GM04504 (cell line): ENCODE measurements around the gene PLEKHM2.
"Not testable (repeated sequence)": the region's sequence is repeated elsewhere in the genome, so short reads cannot be mapped to it uniquely, and the experiment has no call there.

ENCODE experiments used
- DNase-seq: peaks from one replicate; pipeline ENCODE4 v3.0.0-alpha.2; 2012; ENCODE audit warnings: low read depth

The PLEKHM2 gene

DNA sequence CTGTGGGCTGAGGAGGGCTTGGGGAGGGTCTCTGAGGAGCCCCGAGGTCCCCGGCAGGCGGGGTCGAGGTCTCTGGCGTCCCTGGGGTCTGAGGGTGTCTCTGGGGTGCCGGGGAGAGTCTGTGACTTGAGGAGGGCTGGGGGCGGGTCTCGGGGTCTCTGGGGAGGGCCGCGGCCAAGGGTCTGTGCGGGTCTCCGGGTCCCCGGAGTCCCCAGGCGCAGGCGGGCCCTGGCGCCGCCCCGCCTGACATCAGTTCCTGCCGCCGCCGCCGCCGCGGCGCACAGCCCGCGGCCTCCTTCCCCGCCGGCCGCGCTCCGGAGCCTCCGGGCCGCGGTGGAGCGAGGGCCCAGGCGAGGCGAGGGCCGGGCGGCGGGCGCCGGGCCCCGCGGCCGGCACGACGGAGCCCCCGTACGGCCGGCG lies at the start of gene PLEKHM2:
PLEKHM2 (plus strand) TSS at position 279 of the 420 bp plus-strand sequence. CDS start 239 bp downstream, outside the sequence.
- DNase-seq = no peak

DNA sequence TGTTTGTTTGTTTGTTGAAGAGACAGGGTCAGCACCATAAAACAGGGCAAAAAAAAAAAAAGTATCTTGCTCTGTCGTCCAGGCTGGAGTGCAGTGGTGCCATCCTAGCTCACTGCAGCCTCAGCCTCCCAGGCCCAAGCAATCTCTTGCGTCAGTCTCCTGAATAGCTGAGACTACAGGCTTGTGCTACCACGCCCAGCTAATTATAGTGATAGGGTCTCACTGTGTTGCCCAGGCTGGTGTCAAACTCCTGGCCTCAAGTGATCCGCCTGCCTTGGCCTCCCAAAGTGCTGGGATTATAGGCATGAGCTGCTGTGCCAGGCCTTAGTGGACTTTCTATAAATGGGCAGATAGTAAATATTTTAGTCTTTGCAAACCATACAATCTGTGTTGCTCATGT lies 47.7 kb upstream of the PLEKHM2 start:
- DNase-seq = no peak

DNA sequence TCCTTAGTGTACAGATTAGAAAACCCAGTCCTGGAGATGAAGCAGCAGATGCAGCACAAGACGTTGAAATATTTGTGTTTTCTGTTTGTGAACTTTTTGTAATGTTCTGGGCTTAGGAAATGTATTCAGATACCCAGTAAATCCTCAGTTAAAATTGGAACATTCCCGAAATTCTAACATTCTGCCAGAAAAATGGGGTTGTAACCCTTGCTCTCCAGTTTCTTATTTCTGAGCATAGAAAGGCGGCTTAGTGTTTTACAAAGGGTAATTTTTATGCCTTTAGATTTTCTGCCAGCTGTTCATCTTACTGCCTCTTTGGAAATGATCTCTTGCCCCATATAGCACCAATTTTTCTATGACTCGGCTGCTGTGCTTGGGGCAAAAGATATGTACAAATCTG lies 46.3 kb upstream of the PLEKHM2 start:
- no peak for DNase-seq

DNA sequence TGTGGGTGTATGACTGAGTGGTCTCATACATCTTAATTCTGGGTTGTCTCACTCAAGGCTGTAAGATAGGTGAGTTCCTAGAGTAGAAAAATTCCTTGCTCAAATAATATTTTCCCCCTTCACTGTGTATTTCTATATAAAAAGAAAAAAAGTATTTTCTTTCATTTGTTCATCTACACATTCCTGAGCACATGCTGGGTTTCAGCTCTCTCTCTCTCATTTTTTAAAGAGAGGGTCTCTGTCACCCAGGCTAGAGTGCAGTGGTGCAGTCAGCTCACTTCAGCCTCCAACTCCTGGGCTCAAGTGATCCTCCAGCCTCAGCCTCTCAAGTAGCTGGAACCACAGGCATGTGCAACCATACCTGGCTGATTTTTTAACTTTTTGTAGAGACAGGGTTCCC lies 44.9 kb upstream of the PLEKHM2 start:
- no peak for DNase-seq

DNA sequence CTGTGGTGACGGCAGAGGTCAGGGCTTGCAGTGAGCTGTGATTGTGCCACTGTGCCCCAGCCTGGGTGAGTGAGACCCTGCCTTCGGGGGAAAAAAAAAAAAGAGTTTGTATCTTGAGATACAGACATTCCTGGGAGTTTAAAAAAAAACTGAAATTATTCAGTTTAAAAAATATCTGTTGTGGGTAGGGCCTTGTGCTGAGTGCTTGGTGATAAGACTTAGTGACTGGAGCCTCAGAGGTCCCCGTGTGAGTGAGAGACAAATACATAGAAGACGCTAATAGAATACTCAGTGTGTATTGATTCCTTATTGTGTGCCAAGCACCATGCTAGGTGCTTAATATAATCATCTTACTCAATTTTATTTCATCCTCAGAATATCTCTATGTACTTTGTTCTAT lies 44.2 kb upstream of the PLEKHM2 start:
- no peak for DNase-seq

- DNase-seq = no peak
Observed at GRCh38 chr1:15640667-15641066, 43.5 kb upstream of the PLEKHM2 start.

- no peak for DNase-seq
Observed at GRCh38 chr1:15649937-15650336, 34.2 kb upstream of the PLEKHM2 start.

DNA sequence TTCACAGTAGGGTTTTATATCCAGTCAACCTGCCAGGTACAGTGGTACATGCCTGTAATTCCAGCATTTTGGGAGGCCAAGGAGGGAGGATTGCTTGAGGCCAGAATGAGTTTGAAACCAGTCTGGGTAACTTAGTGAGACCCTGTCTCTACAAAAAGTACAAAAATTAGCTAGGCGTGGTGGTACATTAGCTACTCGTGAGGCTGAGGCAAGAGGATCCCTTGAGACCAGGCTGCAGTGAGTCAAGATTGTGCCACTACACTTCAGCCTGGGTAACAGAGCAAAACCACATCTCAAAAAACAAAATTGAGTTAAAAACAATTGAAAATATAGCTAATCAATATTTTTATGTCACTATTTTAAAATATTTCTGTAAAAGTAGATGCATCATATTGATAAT lies 33.7 kb upstream of the PLEKHM2 start:
- no peak for DNase-seq

GRCh38 chr1:15652130-15652529 lies 32.0 kb upstream of the PLEKHM2 start:
- DNase-seq = not testable (repeated sequence)

GRCh38 chr1:15654091-15654690 lies 29.9 kb upstream of the PLEKHM2 start:
- no peak for DNase-seq

DNA sequence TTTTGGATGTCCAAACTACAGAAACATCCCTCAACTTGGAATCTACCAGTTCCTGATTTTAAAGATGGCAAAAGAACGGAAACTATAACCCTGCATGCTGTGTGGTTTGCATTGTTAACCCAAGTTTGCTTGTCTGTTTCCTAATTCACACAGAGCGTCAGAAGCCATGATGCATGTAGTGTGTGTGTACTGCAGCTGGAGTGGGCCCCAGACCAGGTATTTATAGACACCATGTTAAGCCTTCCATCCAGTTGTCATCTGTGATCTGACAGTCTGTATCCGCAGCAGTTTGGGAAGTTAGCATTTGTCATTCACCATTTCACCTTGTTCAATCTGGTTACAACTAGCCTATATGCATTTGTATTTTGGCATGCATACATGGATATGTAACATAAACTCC lies 27.7 kb upstream of the PLEKHM2 start:
- DNase-seq = no peak

GRCh38 chr1:15657021-15657420 lies 27.1 kb upstream of the PLEKHM2 start:
- no peak for DNase-seq

GRCh38 chr1:15660151-15660550 lies 24.0 kb upstream of the PLEKHM2 start:
- no peak for DNase-seq

DNA sequence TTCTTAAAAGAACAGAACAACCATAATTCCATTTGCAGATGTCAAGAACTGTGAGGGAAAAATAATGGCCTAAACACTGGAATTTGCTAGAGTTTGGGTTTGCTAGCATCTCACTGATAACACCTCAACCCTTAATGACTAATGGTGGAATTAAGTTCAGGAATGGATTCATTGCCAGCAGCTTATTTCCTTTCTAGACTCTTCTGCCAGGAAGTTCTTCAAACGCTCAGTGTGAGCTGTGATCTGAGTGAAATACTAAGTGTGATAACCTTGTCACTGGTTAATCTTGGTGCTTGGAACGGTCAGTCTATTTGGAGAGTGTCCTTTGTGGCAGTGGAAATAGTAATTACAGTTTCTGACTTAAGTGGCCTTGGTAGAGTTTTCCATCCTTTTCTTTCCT lies 21.6 kb upstream of the PLEKHM2 start:
- no peak for DNase-seq

GRCh38 chr1:15663925-15664324 lies 20.2 kb upstream of the PLEKHM2 start:
- DNase-seq = no peak

GRCh38 chr1:15667362-15667761 lies 16.8 kb upstream of the PLEKHM2 start:
- no peak for DNase-seq

DNA sequence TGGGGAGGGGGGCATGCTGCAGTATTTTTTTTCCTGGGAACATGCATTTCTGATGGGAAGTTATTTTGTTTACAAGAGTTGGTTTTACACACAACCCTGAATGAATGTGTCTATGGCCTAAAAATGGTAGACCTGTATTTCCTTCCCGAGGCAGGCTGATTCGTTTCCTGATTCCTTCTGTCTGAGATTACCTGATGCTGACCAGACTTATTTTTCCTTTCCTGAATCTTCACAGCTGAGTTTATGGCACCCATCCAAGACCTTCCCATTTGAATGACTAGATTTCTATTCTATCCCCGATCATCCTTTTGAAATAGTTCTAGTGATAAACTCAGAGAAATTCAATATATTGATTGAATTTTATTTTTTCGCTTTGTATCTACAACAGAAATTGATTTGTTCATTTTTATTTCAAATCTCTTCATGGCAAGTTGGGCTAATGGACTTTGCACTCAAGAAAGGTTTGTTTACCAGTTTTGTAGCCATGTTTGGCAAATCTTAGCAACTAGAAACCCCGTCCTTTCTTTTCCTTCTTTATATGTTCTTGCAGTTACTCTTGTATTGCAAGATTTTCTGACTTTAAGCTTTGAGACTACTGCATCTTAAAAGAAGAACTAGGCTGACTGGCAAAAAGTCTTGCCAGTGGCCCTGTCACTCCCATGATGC lies 15.9 kb upstream of the PLEKHM2 start:
- no peak for DNase-seq

DNA sequence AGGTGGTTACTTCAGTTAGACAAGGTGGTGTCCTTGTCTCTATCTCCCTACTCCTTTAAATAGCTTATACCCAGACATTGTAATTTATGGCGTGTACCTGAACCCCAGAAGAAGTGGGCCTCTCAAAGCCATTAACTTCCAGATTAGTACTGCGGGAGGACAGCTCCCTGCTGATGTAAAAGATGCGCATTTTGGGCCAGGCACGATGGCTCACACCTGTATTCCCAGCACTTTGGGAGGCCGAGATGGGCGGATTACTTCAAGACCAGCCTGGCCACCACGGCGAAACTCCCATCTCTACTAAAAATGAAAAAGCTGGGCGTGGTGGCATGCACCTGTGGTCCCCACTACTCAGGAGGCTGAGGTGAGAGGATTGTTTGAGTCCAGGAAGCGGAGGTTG lies 15.0 kb upstream of the PLEKHM2 start:
- DNase-seq = no peak

DNA sequence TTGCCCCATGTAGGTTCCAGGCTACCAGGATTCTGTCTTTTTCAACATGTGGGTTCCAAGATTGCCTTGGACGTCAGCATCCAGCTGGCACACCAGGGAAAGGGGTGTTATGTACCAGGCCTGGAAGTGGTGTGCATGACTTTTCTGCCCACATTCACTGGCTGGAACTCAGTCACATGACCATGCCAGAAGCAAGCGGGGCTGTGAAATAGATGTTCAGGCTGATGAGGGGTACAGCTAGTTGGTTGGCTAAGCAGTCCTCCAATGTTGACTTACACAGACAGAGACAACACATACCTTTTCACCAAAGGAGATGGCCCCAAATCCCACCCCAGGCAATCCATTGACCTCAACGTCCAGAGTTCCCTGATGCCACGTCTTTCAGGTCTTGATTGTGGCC lies 14.3 kb upstream of the PLEKHM2 start:
- no peak for DNase-seq

GRCh38 chr1:15671430-15671829 lies 12.7 kb upstream of the PLEKHM2 start:
- DNase-seq = no peak

DNA sequence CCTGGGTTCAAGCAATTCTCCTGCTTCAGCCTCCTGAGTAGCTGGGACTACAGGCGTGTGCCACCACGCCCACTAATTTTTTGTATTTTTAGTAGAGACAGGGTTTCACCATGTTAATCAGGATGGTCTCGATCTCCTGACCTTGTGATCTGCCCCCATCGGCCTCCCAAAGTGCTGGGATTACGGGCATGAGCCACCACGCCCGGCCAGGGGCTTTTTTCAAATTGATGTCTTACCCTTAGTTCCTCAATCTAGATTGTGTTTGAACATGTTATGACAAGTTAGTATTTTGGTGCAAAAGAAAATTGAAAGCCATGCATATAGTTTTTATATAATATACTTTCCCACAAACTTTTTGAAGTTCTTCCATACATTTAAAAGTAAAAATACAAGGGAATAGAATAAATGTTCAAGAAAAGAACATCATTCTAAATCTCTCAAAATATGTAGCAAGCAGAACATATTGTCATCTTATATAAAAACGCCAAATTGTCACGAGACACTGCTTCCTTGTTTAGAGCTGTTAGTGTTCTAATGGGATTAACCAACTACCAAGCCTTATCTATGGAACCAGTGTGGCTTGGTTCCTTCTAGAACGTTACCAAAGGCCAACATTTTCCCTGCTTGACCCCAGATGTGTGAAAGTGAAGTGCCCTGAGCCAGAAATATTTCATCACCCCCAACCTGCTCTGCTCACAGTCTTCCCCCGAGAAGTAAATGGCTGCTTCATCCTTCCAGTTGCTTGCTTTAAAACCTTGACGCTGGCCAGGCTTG lies 9.5 kb upstream of the PLEKHM2 start:
- DNase-seq = no peak

GRCh38 chr1:15676010-15676409 lies 8.1 kb upstream of the PLEKHM2 start:
- DNase-seq = no peak
